GM23338 (cell line): ENCODE data around the gene DIP2C. TPM values are rescaled to one million over a fixed set of nuclear protein-coding genes. Genes with fewer than 3 reads are reported as not detected.

Source experiments
- CREB1 ChIP-seq: fragments of 250-450 bp; sonication (Bioruptor Pico); IDR thresholded peaks from 2 replicates; pipeline ENCODE4 v1.5.0; 2020; ENCODE audit warnings: low read depth, mild to moderate bottlenecking, moderate library complexity
- CTCF ChIP-seq, 2 experiments: fragments of 200-600 bp in 1 of 2; sonication (generic) in 1 of 2; conservative IDR thresholded peaks; 2 replicates each; pipeline versions ENCODE4 v1.5.1 to v1.6.1; 2016 to 2017; ENCODE audit warnings: antibody characterized with exemption in 2 of 2, low read depth in 2 of 2, mild to moderate bottlenecking in 2 of 2, moderate library complexity in 1 of 2
- ETS1 ChIP-seq: IDR thresholded peaks from 2 replicates; pipeline ENCODE4 v1.6.1; 2016; ENCODE audit warnings: antibody characterized with exemption
- EZH2 ChIP-seq: fragments of 200-600 bp; sonication (generic); IDR thresholded peaks from one replicate; pipeline ENCODE4 v1.8.0; 2017; ENCODE audit warnings: antibody characterized with exemption, mild to moderate bottlenecking, low read depth; ENCODE audit not compliant: unreplicated experiment
- EZH2phosphoT487 ChIP-seq: fragments of 200-600 bp; sonication (generic); IDR thresholded peaks from one replicate; pipeline ENCODE4 v1.8.1; 2018; ENCODE audit warnings: antibody characterized with exemption; ENCODE audit not compliant: unreplicated experiment
- JUNB ChIP-seq: IDR thresholded peaks from one replicate; pipeline ENCODE4 v1.6.1; 2016; ENCODE audit warnings: antibody characterized with exemption; ENCODE audit not compliant: unreplicated experiment
- NANOG ChIP-seq: IDR thresholded peaks from 2 replicates; pipeline ENCODE4 v1.6.1; 2016; ENCODE audit warnings: antibody characterized with exemption, borderline replicate concordance
- POLR2AphosphoS5 ChIP-seq: IDR thresholded peaks from 2 replicates; pipeline ENCODE4 v1.6.1; 2016; ENCODE audit warnings: antibody characterized with exemption, low read depth
- REST ChIP-seq: IDR thresholded peaks from one replicate; pipeline ENCODE4 v1.6.1; 2018; ENCODE audit warnings: antibody characterized with exemption; ENCODE audit not compliant: unreplicated experiment
- STAT1 ChIP-seq: IDR thresholded peaks from one replicate; pipeline ENCODE4 v1.6.1; 2016; ENCODE audit warnings: antibody characterized with exemption; ENCODE audit not compliant: unreplicated experiment
- ZNF114 ChIP-seq: fragments of 250-450 bp; sonication (Bioruptor Pico); IDR thresholded peaks from 2 replicates; pipeline ENCODE4 v1.5.0; 2020; ENCODE audit warnings: mild to moderate bottlenecking, moderate library complexity
- ZNF331 ChIP-seq: fragments of 250-450 bp; sonication (Bioruptor Pico); IDR thresholded peaks from 2 replicates; pipeline ENCODE4 v1.5.0; 2020; ENCODE audit warnings: low read depth, mild to moderate bottlenecking, moderate library complexity
- polyA plus RNA-seq: library from polyadenylated mRNA; unstranded; fragments of >200 nt; fragmentation: Nextera tagmentation; extraction: Ambion mirVana; gene quantifications from 2 replicates; pipeline ENCODE4 v1.2.1, GENCODE V29; 2016
- total RNA-seq: library from RNA; depleted of rRNA; stranded (reverse); fragments of >200 nt; shearing (Covaris generic); gene quantifications from 2 replicates; pipeline ENCODE4 v1.2.3, GENCODE V29; 2014

The DIP2C gene
- total and polyA plus RNA-seq, 2 experiments from 2014 or later, result 5.1 to 7.7 TPM

GRCh38 chr10:556971-557637 lies 132.4 kb downstream of the DIP2C start (continued):
- TF ChIP-seq CREB1 (CRISPR knock-in tag), result no peak
- no peak for TF ChIP-seq JUNB
- no peak for TF ChIP-seq REST
- TF ChIP-seq EZH2, result no peak
- TF ChIP-seq ZNF114, result no peak
- no peak for TF ChIP-seq NANOG
- TF ChIP-seq POLR2AphosphoS5, result no peak
- no peak for TF ChIP-seq EZH2phosphoT487
- no peak for TF ChIP-seq CTCF (conservative IDR thresholded peaks at IDR 0.05; ENCODE audit: low read depth in 2 of 2)
- no peak for TF ChIP-seq ETS1
- TF ChIP-seq ZNF331 (CRISPR knock-in tag), result no peak
- no peak for TF ChIP-seq STAT1
